Retinal pigment epithelial cell (primary cell): ENCODE data around the gene MEIS2.

Experiments used
- DNase-seq: peaks from one replicate; pipeline ENCODE4 v3.0.0-alpha.2; 2010; ENCODE audit warnings: low read depth
- H3K4me3 ChIP-seq: 2 replicates; pipeline ENCODE4 v1.5.1; 2011; ENCODE audit warnings: mild to moderate bottlenecking, low read length, control low read depth, moderate library complexity
- CTCF ChIP-seq: conservative IDR thresholded peaks from 2 replicates; pipeline ENCODE4 v1.5.1; 2011; ENCODE audit warnings: low read depth, low read length, control low read depth, inconsistent platforms

Gene MEIS2

GRCh38 chr15:37014566-37014965 is 85.8 kb downstream of the MEIS2 start:
- no peak for TF ChIP-seq CTCF
- H3K4me3 ChIP-seq, result no peak overlapping the region
- DNase-seq, result no peak

DNA sequence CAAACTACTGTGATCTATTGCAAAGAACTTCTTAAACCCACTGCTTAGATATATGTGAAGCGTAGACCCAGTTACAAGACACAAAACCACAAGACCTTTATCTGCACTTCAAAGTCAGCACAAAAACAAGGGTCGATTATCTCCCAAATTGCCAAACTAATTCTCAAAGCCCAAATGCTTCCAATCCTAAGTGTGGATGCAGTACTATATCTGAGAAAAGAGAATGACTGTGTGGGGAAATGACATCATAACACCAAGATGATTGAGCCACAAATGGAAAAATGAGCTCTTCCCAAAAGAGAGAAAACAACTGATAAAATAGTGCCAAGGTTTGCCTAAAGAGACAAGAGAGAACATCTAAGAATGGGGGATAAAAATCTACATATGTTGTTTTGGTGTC is 86.2 kb downstream of the MEIS2 start:
- TF ChIP-seq CTCF, result no peak
- H3K4me3 ChIP-seq, result no peak overlapping the region
- no peak for DNase-seq

DNA sequence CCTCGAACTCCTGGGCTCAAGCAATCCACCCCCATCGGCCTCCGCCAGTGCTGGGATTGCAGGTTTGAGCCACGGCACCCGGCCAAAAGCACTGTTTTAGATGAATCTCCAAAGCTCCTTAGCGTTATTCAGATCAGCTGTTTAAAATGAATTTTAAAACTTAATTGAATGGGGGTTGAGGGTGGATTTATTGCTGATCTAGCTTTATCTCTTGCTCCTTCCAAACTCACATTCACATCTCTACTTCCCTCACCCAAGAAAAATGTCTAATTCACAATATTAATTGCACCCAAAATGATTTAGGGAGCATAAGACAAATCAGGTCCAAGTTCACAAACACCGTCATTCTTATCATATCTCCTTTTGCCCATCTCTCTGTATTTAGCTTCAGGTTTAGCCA is 89.8 kb downstream of the MEIS2 start:
- no peak for TF ChIP-seq CTCF
- DNase-seq, result no peak
- H3K4me3 ChIP-seq, result no peak overlapping the region

- H3K4me3 ChIP-seq, result no peak overlapping the region
- no peak for DNase-seq
- TF ChIP-seq CTCF, result no peak
These were observed 91.1 kb downstream of the MEIS2 start for GRCh38 chr15:37009288-37009687.

GRCh38 chr15:37008205-37008604 is 92.1 kb downstream of the MEIS2 start:
- no peak overlapping the region for H3K4me3 ChIP-seq
- DNase-seq, result no peak
- no peak for TF ChIP-seq CTCF

- no peak for DNase-seq
- TF ChIP-seq CTCF, result no peak
- no peak overlapping the region for H3K4me3 ChIP-seq
These were observed 93.0 kb downstream of the MEIS2 start for GRCh38 chr15:37007301-37007700.

- DNase-seq, result no peak
- H3K4me3 ChIP-seq, result no peak overlapping the region
- TF ChIP-seq CTCF, result no peak
These were observed 95.2 kb downstream of the MEIS2 start for GRCh38 chr15:37004981-37005735.
